OCI-LY7 (cell line): ENCODE data around the gene M1AP. TPM values are rescaled to one million over a fixed set of nuclear protein-coding genes. Genes with fewer than 3 reads are reported as not detected.

Experiments used
- BruUV-seq: library from RNA; stranded (reverse); fragments of 400-500 nt; replicated peaks from 2 replicates; lab custom pipeline; 2021; lab: Mats Ljungman, UMichigan
- CTCF ChIA-PET: fragments of 300-600 bp; sonication (Branson Sonifier 250); formaldehyde crosslinking; loops from one replicate; lab custom pipeline; 2022; ENCODE audit warnings: antibody characterized with exemption; ENCODE audit not compliant: unreplicated experiment; lab: Charles Lee
- POLR2A ChIA-PET: fragments of 300-600 bp; sonication (Branson Sonifier 250); formaldehyde crosslinking; loops from one replicate; lab custom pipeline; 2022; ENCODE audit warnings: antibody characterized with exemption; lab: Charles Lee
- DNase-seq: peaks from one replicate; pipeline ENCODE4 v3.0.0-alpha.2; 2015; ENCODE audit warnings: low spot score
- H2AFZ ChIP-seq: fragments of 200-600 bp; sonication (generic), shearing (Covaris generic); 2 replicates; pipeline ENCODE4 v1.6.1; 2014; ENCODE audit warnings: mild to moderate bottlenecking, antibody characterized with exemption, low read length, moderate library complexity
- H3K27ac ChIP-seq: fragments of 200-600 bp; sonication (generic); 2 replicates; pipeline ENCODE4 v1.5.1; 2014; ENCODE audit warnings: mixed run types, low read depth, mild to moderate bottlenecking, moderate library complexity, low read length, inconsistent platforms; ENCODE audit not compliant: poor library complexity, severe bottlenecking
- H3K36me3 ChIP-seq: fragments of 200-600 bp; sonication (generic); 2 replicates; pipeline ENCODE4 v1.6.1; 2014; ENCODE audit warnings: mild to moderate bottlenecking, antibody characterized with exemption, low read length, moderate library complexity, mixed read lengths; ENCODE audit not compliant: insufficient read depth
- H3K4me1 ChIP-seq: fragments of 200-600 bp; sonication (generic); 2 replicates; pipeline ENCODE4 v1.5.1; 2014; ENCODE audit warnings: mild to moderate bottlenecking, low read length; ENCODE audit not compliant: insufficient read depth, poor library complexity, severe bottlenecking
- H3K4me2 ChIP-seq: fragments of 200-600 bp; sonication (generic); 2 replicates; pipeline ENCODE4 v1.6.1; 2014; ENCODE audit warnings: mild to moderate bottlenecking, low read length
- H3K4me3 ChIP-seq: fragments of 200-600 bp; sonication (generic); 2 replicates; pipeline ENCODE4 v1.5.1; 2014; ENCODE audit warnings: mild to moderate bottlenecking, low read depth, low read length; ENCODE audit not compliant: poor library complexity, severe bottlenecking
- H3K79me2 ChIP-seq: fragments of 200-600 bp; sonication (generic); 2 replicates; pipeline ENCODE4 v1.6.1; 2016; ENCODE audit warnings: low read depth, mild to moderate bottlenecking, low read length, moderate library complexity, mixed read lengths; ENCODE audit not compliant: insufficient read depth
- H3K9me2 ChIP-seq: fragments of 200-600 bp; sonication (generic); 2 replicates; pipeline ENCODE4 v1.6.1; 2016; ENCODE audit warnings: mild to moderate bottlenecking, low read length, mixed read lengths; ENCODE audit not compliant: insufficient read depth
- H3K9me3 ChIP-seq: fragments of 200-600 bp; sonication (generic); 2 replicates; pipeline ENCODE4 v1.6.1; 2014; ENCODE audit warnings: mild to moderate bottlenecking, mixed run types, low read length, mixed read lengths
- H4K20me1 ChIP-seq: fragments of 200-600 bp; sonication (generic); 2 replicates; pipeline ENCODE4 v1.6.1; 2014; ENCODE audit warnings: mild to moderate bottlenecking, antibody characterized with exemption, low read length, moderate library complexity, mixed read lengths; ENCODE audit not compliant: insufficient read depth
- CTCF ChIP-seq: fragments of 200-600 bp; sonication (generic); conservative IDR thresholded peaks from 2 replicates; pipeline ENCODE4 v1.5.1; 2014; ENCODE audit warnings: mild to moderate bottlenecking, antibody characterized with exemption, low read length, moderate library complexity, mixed read lengths
- EZH2phosphoT487 ChIP-seq: fragments of 200-600 bp; sonication (generic); IDR thresholded peaks from 2 replicates; pipeline ENCODE4 v1.6.1; 2018; ENCODE audit warnings: low read depth, borderline replicate concordance, mild to moderate bottlenecking, mixed run types, antibody characterized with exemption, low read length, moderate library complexity, mixed read lengths
- intact Hi-C: fragments of 100-400 bp; cut with micrococcal nuclease; formaldehyde crosslinking; loops from one replicate; pipeline ENCODE4 v1.10.0; 2022; ENCODE audit not compliant: unreplicated experiment
- total RNA-seq, 2 experiments: library from RNA; depleted of rRNA in 1 of 2; stranded (reverse); fragments of >200 nt in 1 of 2; shearing (Covaris generic) in 1 of 2; gene quantifications; 2 replicates each; pipeline ENCODE4 v1.2.3, GENCODE V29; 2014 to 2022

Gene M1AP
- total RNA-seq, 2 experiments from 2014 or later: not detected

DNA sequence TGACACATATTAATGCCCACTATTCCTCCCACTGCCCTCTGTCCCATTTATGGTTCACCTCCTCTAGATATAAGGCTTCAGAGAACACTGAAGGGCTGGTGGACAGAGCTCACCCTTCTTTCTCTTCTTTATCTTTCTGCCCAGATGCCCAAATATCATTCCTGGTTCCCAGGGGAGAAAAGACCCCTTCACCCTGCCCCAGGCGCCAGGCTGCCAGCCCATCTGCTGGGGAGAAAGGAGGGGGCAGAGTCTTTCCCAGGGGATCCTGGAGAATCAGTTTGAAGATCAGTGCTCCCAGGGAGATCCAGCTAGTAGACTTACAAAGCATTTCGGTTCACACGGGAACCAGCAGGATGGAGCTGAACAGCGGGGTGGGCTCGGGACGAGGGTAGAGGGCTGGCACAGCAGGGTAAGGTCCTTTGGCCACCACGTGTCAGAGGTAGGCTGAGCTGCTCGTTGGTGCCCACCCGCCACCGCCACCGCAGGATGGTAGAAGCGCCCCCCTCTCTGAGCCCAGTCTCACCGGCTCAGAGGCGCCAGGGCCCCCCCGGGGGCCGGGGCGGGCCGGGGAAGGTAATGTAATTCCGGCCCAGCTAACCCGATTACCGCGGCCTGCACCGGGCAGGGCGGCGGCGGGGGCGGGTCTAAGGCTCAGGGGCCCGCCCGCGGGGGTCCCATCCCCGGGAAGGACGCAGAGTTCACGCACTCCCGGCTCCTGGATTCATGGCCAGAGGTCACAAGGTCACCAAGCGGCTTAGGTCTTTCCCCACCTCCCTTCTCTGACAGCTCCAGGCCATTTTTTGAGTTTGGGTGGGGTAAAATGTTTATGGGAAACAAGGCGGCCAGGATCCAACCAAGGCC is 135.2 kb downstream of the M1AP start:
- Histone ChIP-seq H2AFZ (no peak overlapping the region), H3K4me3 (no peak overlapping the region), H3K4me2 (no peak overlapping the region), H3K4me1 (peaks cover 7% of the 10 kb centered on the region), H3K9me2 (no peaks in the 10 kb centered on the region), H3K9me3 (no peaks in the 10 kb centered on the region), H3K27ac (no peak overlapping the region), H3K36me3 (no peaks in the 10 kb centered on the region), H3K79me2 (no peaks in the 10 kb centered on the region), H4K20me1 (no peaks in the 10 kb centered on the region)
- POLR2A ChIA-PET: interaction anchor here (0.6 kb wide), 1 partner anchor 58 kb away, joined by 3 read pairs; the partner anchor contains the start of gene INO80B
- BruUV-seq: no TSS peak
- CTCF ChIA-PET: no interaction called here
- TF ChIP-seq CTCF (no peak), EZH2phosphoT487 (no peak)
- no peak for DNase-seq
- intact Hi-C loops: no loop called here

DNA sequence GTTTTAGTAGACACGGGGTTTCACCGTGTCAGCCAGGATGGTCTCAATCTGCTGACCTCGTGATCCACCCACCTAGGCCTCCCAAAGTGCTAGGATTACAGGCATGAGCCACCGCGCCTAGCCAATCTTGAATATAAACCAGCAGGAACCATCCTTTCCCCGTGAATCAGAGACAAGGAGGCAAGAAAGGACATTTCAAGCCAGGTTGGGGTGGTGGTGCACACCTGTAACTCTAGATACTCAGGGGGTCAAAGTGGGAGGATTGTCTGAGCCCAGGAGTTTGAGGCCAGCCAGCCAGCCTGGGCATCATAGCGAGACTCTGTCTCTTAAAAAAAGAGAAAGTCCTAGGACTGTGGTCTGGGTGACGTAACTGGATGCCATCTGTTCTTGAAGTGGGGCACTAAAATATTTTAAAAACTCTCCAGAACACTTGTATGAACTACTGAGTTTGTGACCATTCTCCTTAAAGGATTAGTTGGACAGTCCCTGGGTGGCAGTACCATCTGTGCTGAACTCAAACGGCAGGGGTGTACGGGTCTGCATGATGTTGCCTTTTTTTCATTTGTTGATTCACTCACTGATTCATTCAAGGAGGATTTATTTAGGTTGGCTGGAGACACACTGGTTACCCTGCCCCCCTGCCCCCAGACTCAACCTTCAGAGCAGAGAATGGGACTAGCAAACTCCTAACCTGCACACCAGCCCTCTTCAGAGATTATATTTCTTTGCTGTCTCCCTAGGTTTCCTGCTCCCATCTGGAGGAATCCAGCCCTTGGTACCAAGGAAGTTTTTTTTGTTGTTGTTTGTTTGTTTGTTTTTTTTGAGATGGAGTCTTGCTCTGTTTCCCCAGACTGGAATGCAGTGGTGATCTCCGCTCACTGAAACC is 136.8 kb downstream of the M1AP start:
- Histone ChIP-seq H4K20me1 (no peaks in the 10 kb centered on the region), H3K9me2 (no peaks in the 10 kb centered on the region), H3K79me2 (peaks cover 5% of the 10 kb centered on the region; the same call in 1 of the 2 replicates), H3K36me3 (no peaks in the 10 kb centered on the region), H3K4me3 (no peak overlapping the region), H2AFZ (no peak overlapping the region), H3K4me1 (peaks cover 13% of the 10 kb centered on the region), H3K27ac (no peak overlapping the region), H3K4me2 (no peak overlapping the region), H3K9me3 (no peaks in the 10 kb centered on the region)
- DNase-seq: no peak
- TF ChIP-seq CTCF (no peak), EZH2phosphoT487 (no peak)
- POLR2A ChIA-PET: interaction anchor here (0.7 to 2.9 kb wide), 4 partner anchors 18 to 774 kb away, joined by 3 to 14 read pairs (median 4); partner anchors contain the start of genes AUP1, HTRA2, INO80B and TPRKB
- no TSS peak for BruUV-seq
- intact Hi-C loops: no loop called here
- CTCF ChIA-PET: no interaction called here
